HG03575 (cell line): ENCODE data around the gene TTC3.
"Not testable (repeated sequence)": the region's sequence is repeated elsewhere in the genome, so short reads cannot be mapped to it uniquely, and the experiment has no call there.

Source experiments
- ATAC-seq: cut with Tn5 transposase; IDR thresholded peaks from one replicate; pipeline ENCODE4 v1.9.1; 2021; ENCODE audit not compliant: unreplicated experiment, insufficient number of reproducible peaks, low FRiP score; ENCODE audit errors: extremely low read depth

The TTC3 gene

DNA sequence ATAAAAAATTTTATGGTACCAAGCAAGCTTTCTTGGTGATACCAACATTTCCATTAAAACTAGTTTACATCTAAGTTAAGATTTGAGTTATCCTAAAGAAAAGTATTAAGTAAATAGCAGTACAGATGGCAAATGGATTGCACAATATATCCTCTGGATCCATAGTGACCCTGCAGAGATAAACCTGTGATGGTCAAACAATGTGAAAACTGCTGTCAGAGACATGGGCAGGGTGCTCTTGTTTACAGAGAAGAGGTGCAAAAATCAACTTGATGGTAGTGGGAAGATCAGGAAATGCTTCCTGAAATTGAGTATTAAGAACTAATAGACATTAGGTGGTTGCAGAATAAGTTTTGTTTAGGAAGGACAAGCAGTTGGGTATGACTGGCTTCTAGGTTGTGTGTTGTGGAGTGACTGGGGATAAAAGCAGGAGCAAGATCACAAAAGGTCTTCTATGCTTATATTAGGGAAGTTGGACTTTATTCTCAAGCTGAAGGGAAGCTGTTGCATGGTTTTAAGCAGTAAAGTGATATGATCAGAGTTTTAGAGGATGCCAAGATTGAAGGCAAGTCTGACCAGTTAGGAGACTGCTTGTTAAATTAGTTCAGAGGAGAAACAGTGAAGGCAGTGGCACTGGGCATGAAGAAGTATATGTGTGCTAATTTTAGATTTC is 9.9 kb downstream of the TTC3 start:
- no peak for ATAC-seq

DNA sequence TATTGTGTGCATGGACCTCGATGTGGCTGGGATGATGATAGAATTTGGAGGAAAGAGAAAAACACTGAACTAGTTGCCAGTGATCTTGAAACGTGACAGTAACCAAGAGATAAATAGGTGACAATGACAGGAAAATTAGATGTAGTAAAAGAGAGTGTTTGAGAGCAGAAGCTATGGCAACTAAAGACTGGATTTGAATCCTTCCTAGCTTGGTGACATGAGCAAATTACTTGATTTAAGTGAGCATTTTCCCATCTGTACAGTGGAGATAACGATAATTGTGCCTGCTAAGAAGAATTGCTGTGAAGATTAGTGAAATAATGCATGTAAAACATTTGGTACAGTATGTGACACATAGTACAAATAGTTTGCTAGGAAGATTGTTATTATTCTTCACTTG is 12.7 kb downstream of the TTC3 start:
- no peak for ATAC-seq

- no peak for ATAC-seq
Observed at GRCh38 chr21:37087188-37087587, 14.1 kb downstream of the TTC3 start.

DNA sequence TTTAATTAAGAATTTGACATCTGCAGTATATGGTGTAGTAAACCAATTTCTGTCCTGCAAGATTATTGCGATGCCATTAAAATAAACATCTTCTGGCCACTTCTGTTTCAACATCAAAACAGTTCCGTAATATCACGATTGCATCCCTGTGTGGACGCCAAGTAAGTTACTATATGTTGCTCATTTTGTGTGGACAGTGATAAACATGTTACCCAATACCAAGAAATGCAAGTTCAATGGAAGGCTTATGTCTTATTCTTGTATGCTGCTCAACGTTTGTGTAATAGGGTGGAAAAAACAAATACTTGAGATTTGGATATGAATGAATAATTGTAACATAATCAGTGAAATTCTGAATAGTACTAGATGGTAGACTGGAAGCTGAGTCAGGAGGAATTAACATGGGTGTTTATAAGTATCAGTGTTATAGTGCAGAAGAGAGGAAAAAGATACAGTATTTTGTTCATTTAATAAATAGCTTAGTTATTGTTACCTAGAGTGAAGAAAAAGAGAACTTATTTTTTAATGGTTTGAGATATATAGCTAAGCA is 15.2 kb downstream of the TTC3 start:
- ATAC-seq: no peak

GRCh38 chr21:37093977-37094376 is 20.9 kb downstream of the TTC3 start:
- no peak for ATAC-seq

DNA sequence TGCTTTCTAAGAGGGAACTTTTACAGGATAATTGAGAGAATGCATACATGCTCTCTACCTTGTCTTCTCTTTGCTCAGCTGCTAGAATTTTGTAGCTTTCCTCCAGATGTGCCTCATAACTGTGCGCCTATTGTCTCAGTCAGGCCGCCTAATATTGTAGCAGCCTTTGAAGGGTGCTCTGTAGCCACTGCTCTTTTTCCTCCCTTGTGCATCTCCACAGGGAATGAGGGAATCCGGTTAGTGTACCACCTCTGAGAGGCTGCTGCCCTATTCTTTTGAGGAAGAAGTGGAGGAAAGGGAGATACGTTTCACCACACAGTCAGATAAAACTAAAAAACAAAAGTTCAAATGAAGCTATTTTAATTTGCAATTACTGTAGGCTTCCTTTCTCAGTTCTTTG is 22.8 kb downstream of the TTC3 start:
- ATAC-seq: no peak

DNA sequence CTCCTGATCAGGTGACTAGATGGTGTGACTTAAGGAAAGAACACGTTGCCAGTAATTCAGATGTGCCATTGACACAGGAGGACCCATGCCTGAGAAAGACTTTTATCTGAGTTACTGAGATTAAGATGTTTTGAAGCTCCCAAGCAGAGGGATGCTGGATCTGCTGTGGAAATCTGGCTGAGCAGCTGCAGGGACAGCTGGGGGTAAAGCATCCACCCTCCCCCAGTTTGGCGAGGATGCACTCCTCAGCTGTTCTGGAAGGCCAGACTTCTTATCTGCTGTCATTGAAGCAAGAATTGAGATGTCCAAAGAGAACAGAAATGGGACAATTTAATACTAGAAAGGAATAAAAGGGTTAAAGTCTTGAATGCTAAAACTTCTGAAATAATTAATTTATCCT is 25.7 kb downstream of the TTC3 start:
- ATAC-seq: no peak

- no peak for ATAC-seq
Observed at GRCh38 chr21:37100316-37100715, 27.3 kb downstream of the TTC3 start.

DNA sequence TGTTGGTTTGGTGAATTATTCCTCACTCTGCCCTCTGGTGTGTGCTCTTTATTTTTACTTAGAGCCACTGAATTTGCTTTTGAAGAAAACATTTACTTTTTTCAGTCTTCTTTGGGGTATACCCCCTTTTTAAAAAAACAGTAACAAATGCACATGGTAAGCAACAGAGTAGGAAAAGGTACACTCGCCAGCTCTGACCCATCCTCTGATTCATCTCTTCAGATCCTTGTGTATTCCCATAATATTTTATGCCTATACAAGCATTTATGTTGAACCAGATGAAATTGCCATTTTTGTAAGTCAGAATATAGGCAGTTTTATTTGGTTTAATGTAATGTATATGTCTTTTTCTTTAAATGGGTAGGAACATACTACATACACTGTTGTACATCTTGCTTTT is 28.3 kb downstream of the TTC3 start:
- ATAC-seq: no peak

GRCh38 chr21:37102746-37103145 is 29.7 kb downstream of the TTC3 start:
- not testable (repeated sequence) for ATAC-seq

GRCh38 chr21:37106998-37107397 is 33.9 kb downstream of the TTC3 start:
- no peak for ATAC-seq

GRCh38 chr21:37111029-37111428 is 38.0 kb downstream of the TTC3 start:
- not testable (repeated sequence) for ATAC-seq

DNA sequence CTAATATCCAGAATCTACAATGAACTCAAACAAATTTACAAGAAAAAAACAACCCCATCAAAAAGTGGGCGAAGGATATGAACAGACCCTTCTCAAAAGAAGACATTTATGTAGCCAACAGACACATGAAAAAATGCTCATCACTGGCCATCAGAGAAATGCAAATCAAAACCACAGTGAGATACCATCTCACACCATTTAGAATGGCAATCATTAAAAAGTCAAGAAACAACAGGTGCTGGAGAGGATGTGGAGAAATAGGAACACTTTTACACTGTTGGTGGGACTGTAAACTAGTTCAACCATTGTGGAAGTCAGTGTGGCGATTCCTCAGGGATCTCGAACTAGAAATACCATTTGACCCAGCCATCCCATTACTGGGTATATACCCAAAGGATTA is 41.2 kb downstream of the TTC3 start:
- not testable (repeated sequence) for ATAC-seq

DNA sequence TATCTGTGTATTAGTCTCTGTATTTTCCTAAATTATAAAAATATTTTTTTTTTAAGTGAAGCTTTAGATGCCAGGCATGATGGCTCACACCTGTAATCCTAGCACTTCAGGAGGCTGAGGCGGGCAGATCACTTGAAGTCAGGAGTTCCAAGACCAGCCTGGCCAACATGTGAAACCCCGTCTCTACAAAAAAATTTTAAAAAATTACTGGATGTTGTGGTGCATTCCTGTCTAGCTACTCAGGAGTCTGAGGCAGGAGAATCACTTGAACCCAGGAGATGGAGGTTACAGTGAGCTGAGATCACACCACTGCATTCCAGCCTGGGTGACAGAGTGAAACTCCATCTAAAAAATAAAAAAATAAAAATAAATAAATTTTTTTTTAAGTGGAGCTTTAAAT is 43.4 kb downstream of the TTC3 start:
- not testable (repeated sequence) for ATAC-seq

DNA sequence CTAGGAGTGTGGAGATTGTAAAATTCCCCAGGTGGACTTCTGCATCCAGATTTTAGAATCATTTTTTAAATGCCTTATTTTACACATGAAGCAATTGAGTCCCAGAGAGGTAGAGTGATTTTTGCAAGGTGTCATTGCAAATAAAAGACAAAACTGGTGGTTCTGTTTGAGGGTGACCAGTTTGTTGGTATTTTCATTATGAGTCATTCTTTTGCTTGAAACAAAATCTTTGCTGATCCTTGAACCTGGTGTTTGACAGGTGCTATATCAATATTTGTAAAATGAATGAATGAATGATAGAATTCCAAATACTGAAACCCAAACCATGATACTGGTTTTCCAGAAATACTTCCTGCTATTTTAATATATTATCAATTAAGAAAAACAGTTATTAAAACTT is 44.1 kb downstream of the TTC3 start:
- no peak for ATAC-seq

DNA sequence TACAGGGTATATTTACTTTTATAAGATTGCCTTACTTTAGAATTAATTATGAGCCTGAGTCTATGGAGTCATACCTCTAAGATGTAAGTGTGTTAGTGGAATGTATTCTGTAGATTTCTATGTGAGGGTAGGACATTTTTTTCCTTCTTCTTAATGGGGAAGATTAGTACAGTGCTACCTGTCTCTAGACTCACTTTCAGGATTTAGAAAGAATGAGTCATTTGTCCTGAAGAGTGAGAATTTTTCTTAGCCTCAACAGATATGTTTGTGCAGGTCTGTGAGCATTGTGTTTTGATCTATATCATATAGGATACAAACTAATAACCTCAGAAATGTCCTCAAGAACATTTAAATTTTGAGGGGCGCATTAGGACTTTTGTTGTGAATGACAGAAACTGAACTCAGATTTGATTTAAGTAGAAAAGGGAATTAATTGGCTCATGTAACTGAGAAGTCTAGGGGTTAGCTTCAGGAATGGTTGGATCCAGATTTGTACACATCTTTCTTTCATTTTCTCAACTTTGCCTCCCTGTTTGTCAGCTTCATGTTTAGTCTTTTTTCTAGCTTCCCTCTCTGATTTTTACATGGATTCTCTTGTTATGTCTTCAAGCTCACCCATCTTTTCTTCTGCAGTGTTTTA is 45.3 kb downstream of the TTC3 start:
- no peak for ATAC-seq

DNA sequence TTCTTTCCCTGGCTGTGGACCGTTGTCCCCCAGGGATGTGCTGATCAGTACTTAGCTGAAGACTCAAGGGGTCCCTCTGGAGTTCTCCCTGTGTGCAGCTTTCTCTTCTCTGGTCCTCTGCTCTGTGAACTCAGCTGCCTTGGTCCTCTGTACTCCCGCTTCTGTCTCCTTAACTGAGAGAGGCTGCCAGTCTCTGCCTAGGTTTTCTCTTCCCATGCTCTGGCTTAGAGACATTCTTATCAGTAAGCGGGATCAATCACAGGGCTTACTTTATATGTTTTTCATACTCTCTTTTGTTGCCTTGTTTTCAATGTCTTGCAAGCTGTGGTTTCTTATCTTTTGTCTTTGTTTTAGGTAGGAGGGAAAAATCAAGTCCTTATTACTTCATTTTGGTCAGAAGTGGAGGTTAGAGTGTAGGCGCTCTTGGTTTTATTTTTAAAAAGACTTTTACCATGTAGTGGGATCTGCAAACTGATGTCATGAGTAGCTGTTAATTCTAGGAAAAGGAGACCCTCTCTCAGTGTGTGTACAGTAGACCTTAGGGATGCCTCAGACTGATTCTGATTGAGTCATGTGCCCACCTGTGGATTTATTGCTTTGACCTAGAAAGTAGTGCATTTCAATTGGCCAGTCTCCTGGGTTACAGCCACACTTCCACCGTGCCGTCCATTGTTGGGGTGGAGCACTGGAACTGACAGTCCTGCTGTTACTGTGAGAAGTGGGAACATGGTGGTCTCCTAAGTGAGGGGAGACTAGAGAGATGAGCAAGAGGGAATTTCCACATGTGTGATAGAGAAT is 46.6 kb downstream of the TTC3 start:
- ATAC-seq: no peak

GRCh38 chr21:37128076-37128475 is 55.0 kb downstream of the TTC3 start:
- ATAC-seq: no peak

DNA sequence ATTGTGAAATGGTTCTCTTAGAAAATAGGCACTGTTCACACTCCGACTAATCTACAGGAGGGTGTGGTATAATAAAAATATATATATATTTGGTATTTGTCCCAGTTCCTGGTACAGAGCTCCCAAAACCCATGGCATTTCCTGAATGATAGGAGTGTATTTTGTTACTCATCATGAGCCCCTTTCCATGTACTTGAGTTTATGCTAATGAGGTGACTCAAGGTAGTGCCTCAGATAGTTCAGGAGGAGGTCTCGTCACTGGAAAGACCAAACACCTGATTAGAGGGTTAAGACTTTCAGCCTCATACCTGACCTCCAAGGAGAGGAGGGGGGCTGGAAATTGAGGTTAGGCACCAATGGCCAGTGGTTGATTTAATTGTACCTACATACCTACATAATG is 57.9 kb downstream of the TTC3 start:
- ATAC-seq: no peak

GRCh38 chr21:37136261-37136660 is 63.2 kb downstream of the TTC3 start:
- no peak for ATAC-seq
